Right kidney (tissue), 1 donor: ENCODE results near the gene EPHA6.

Experiments
- DNase-seq: peaks from one replicate; pipeline ENCODE4 v3.0.0-alpha.2; 2016

The EPHA6 gene

GRCh38 chr3:97291901-97292300, 477.5 kb downstream of the EPHA6 start:
- no peak for DNase-seq

- DNase-seq: no peak
These were observed 479.3 kb downstream of the EPHA6 start for GRCh38 chr3:97293596-97294131.

- no peak for DNase-seq
These were observed 482.6 kb downstream of the EPHA6 start for GRCh38 chr3:97297032-97297431.

GRCh38 chr3:97301114-97301513, 486.7 kb downstream of the EPHA6 start:
- no peak for DNase-seq

GRCh38 chr3:97306226-97306625, 491.8 kb downstream of the EPHA6 start:
- DNase-seq: no peak

- no peak for DNase-seq
These were observed 524.0 kb downstream of the EPHA6 start for GRCh38 chr3:97338375-97338774.

GRCh38 chr3:97340940-97341339, 526.5 kb downstream of the EPHA6 start:
- DNase-seq: no peak

- no peak for DNase-seq
These were observed 533.4 kb downstream of the EPHA6 start for GRCh38 chr3:97347780-97348179.

- no peak for DNase-seq
These were observed 536.6 kb downstream of the EPHA6 start for GRCh38 chr3:97350971-97351370.

GRCh38 chr3:97353176-97353575, 538.8 kb downstream of the EPHA6 start:
- no peak for DNase-seq

- no peak for DNase-seq
These were observed 545.6 kb downstream of the EPHA6 start for GRCh38 chr3:97359977-97360376.

- no peak for DNase-seq
These were observed 546.4 kb downstream of the EPHA6 start for GRCh38 chr3:97360804-97361203.

- DNase-seq: no peak
These were observed 570.2 kb downstream of the EPHA6 start for GRCh38 chr3:97384583-97384982.

GRCh38 chr3:97388774-97389173, 574.4 kb downstream of the EPHA6 start:
- DNase-seq: no peak

GRCh38 chr3:97389936-97390335, 575.5 kb downstream of the EPHA6 start:
- DNase-seq: no peak

- no peak for DNase-seq
These were observed 576.8 kb downstream of the EPHA6 start for GRCh38 chr3:97391167-97391566.

GRCh38 chr3:97409612-97410011, 595.2 kb downstream of the EPHA6 start:
- no peak for DNase-seq

GRCh38 chr3:97421565-97421964, 607.2 kb downstream of the EPHA6 start:
- DNase-seq: no peak

GRCh38 chr3:97425002-97425401, 610.6 kb downstream of the EPHA6 start:
- DNase-seq: no peak

- DNase-seq: no peak
These were observed 616.2 kb downstream of the EPHA6 start for GRCh38 chr3:97430601-97431000.

GRCh38 chr3:97432914-97433313, 618.5 kb downstream of the EPHA6 start:
- no peak for DNase-seq

GRCh38 chr3:97438131-97438530, 623.7 kb downstream of the EPHA6 start:
- no peak for DNase-seq

GRCh38 chr3:97439373-97439772, 625.0 kb downstream of the EPHA6 start:
- DNase-seq: no peak

GRCh38 chr3:97464035-97464434, 649.6 kb downstream of the EPHA6 start:
- no peak for DNase-seq

- DNase-seq: no peak
These were observed 656.1 kb downstream of the EPHA6 start for GRCh38 chr3:97470481-97470880.
